GM23248 (cell line): Measurements from ENCODE around the gene CACNG4.

Experiments used
- EZH2 ChIP-seq: fragments of 200-600 bp; sonication (generic); IDR thresholded peaks from 2 replicates; pipeline ENCODE4 v1.6.1; 2018; ENCODE audit warnings: antibody characterized with exemption, mild to moderate bottlenecking; ENCODE audit not compliant: insufficient read depth, poor library complexity, severe bottlenecking
- EZH2phosphoT487 ChIP-seq: fragments of 200-600 bp; sonication (generic); IDR thresholded peaks from 2 replicates; pipeline ENCODE4 v1.6.1; 2018; ENCODE audit warnings: antibody characterized with exemption, moderate library complexity, mild to moderate bottlenecking, low read depth; ENCODE audit not compliant: insufficient read depth

DNA sequence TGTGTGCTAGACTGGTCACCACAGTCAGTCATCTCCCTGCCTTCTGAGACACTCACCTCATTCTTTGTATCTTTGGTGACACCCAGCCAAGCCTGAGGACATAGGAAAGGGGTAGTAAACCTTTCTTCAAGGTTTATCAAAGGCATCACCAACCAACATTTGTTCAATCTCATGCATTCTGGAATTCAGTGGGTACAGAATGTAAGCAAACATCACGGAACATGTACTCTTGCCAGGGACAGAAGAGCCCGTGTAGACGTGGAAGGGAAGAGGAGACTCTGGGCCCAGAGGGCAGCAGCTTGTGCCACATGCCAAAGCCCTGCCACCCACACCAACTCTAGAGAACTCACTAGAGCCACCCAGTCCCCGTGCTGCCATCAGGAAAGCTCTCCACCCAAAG is 4.4 kb downstream of the CACNG4 start:
- TF ChIP-seq EZH2 = no peak
- TF ChIP-seq EZH2phosphoT487 = no peak
